Neural crest cell (in vitro differentiated cells): ENCODE data around the gene ATP5PB. TPM values are rescaled to one million over a fixed set of nuclear protein-coding genes. Genes with fewer than 3 reads are reported as not detected.

ENCODE experiments used
- DNase-seq: peaks from one replicate; pipeline ENCODE4 v3.0.0; 2021; ENCODE audit warnings: low read depth, mixed read lengths, low spot score
- H3K27ac Mint-ChIP-seq: one replicate; pipeline ENCODE4 v1.8.0; 2021; ENCODE audit warnings: mild to moderate bottlenecking, mixed read lengths; ENCODE audit not compliant: unreplicated experiment
- H3K27me3 Mint-ChIP-seq: 2 replicates; pipeline ENCODE4 v1.8.0; 2021; ENCODE audit warnings: low read depth, mild to moderate bottlenecking, mixed read lengths
- H3K36me3 Mint-ChIP-seq: 2 replicates; pipeline ENCODE4 v1.8.0; 2021; ENCODE audit warnings: low read depth, mild to moderate bottlenecking, mixed read lengths
- H3K4me1 Mint-ChIP-seq: 2 replicates; pipeline ENCODE4 v1.8.0; 2021; ENCODE audit warnings: mixed read lengths
- H3K4me3 Mint-ChIP-seq: one replicate; pipeline ENCODE4 v1.8.0; 2021; ENCODE audit warnings: mild to moderate bottlenecking, mixed read lengths
- H3K9me3 Mint-ChIP-seq: 2 replicates; pipeline ENCODE4 v1.8.0; 2021; ENCODE audit warnings: mixed read lengths
- total RNA-seq: library from RNA; stranded (reverse); gene quantifications from 2 replicates; pipeline ENCODE4 v1.2.1, GENCODE V29; 2021
- TF ChIP-seq, protein P1 (sequence below): fragments of 200-600 bp; sonication (generic); conservative IDR thresholded peaks from 2 replicates; pipeline ENCODE4 v1.5.0; 2021; ENCODE audit warnings: antibody characterized with exemption, mild to moderate bottlenecking

ATP5PB gene
- total RNA-seq, 1 donor from 2014 or later = 240 TPM

GRCh38 chr1:111441573-111442192, 7.6 kb upstream of the ATP5PB start:
- Mint-ChIP-seq H3K4me3 (no peak overlapping the region), H3K4me1 (peaks cover 5% of the 10 kb centered on the region), H3K27ac (no peak overlapping the region), H3K27me3 (no peaks in the 10 kb centered on the region), H3K36me3 (peaks cover 25% of the 10 kb centered on the region), H3K9me3 (no peaks in the 10 kb centered on the region)
- DNase-seq = peak; percentile 32
- TF ChIP-seq, protein P1, sequence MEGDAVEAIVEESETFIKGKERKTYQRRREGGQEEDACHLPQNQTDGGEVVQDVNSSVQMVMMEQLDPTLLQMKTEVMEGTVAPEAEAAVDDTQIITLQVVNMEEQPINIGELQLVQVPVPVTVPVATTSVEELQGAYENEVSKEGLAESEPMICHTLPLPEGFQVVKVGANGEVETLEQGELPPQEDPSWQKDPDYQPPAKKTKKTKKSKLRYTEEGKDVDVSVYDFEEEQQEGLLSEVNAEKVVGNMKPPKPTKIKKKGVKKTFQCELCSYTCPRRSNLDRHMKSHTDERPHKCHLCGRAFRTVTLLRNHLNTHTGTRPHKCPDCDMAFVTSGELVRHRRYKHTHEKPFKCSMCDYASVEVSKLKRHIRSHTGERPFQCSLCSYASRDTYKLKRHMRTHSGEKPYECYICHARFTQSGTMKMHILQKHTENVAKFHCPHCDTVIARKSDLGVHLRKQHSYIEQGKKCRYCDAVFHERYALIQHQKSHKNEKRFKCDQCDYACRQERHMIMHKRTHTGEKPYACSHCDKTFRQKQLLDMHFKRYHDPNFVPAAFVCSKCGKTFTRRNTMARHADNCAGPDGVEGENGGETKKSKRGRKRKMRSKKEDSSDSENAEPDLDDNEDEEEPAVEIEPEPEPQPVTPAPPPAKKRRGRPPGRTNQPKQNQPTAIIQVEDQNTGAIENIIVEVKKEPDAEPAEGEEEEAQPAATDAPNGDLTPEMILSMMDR = peak; percentile 65

DNA sequence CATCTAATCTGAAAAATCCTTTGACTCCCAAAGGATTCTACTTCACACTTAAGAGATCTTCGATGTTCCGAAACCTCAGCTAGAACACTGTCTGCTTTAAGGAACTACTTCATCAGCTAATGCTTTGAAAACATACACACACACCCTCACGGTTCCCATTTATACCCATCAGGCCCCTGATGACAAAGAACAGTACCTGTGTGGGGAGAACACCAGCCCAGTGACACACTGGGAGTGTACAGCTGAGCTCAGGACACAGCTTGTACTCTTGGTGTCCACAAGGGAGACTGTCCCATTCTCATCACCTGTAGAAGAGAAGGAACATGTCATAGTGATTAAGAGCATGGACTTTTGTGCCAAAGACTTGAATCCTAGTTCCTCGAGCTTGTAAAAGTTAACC, 6.8 kb upstream of the ATP5PB start:
- no peak overlapping the region for H3K27ac Mint-ChIP-seq
- no peak for DNase-seq
- H3K4me3 Mint-ChIP-seq = no peak overlapping the region
- peaks cover 11% of the 10 kb centered on the region for H3K4me1 Mint-ChIP-seq
- TF ChIP-seq, protein P1 = no peak
- H3K9me3 Mint-ChIP-seq = no peaks in the 10 kb centered on the region
- peaks cover 26% of the 10 kb centered on the region for H3K36me3 Mint-ChIP-seq
- H3K27me3 Mint-ChIP-seq = no peaks in the 10 kb centered on the region

- no peak for DNase-seq
- H3K36me3 Mint-ChIP-seq = peaks cover 24% of the 10 kb centered on the region
Measured at GRCh38 chr1:111444031-111444430, 5.2 kb upstream of the ATP5PB start.

GRCh38 chr1:111446546-111446945, 2.7 kb upstream of the ATP5PB start:
- Mint-ChIP-seq H3K4me3 (peak overlapping the region; percentile 78), H3K36me3 (peaks cover 19% of the 10 kb centered on the region), H3K9me3 (no peaks in the 10 kb centered on the region), H3K27ac (peak overlapping the region; percentile 12), H3K4me1 (peaks cover 44% of the 10 kb centered on the region), H3K27me3 (no peaks in the 10 kb centered on the region)
- TF ChIP-seq, protein P1 = no peak
- no peak for DNase-seq

More at GRCh38 chr1:111444031-111444430, 5.2 kb upstream of the ATP5PB start:
- Mint-ChIP-seq H3K27ac (no peak overlapping the region), H3K4me3 (peak overlapping the region; percentile 12), H3K9me3 (no peaks in the 10 kb centered on the region), H3K27me3 (no peaks in the 10 kb centered on the region), H3K4me1 (peaks cover 24% of the 10 kb centered on the region)
- TF ChIP-seq, protein P1 = no peak

DNA sequence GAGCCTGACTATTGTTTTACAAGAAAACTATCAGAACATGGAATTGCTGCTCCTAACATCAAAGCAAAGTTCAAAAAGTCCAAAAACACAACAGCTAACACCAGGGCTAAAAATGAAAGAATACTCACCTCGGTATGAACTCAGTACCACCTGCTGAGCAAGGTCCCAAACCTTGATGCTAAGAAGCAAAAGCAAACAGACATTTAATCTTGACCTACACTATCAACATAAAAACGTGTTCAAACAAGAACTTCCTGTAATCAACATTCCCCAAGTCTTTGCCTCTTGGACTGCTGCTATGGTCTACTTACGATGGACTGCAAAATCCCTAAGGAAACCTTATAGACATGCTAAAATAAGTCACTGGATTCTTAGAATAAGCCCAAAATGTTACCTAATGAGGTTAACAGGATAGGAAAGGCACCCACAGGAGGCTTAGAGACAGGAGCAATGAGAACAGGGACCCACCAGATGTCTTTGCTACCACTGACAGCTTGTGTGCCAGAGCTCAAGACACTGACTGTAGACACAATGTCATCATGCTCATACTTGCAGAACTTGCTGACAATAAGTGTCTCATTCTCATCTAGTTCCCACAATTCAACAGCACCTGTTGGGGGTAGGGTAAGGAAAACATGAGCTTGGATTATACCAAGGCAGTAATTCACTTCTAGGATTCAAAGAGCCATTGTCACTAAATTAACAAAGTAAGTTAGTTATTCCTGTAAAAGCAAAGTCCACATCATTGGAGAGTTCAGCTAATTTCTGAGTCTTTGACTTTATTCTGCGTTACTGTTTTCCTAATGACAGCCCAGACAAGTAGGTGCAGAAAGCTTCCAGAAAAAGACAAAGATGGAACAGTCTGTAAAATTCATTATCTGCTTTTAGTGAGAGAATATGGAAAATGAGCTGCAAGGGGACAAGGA, 2.0 kb upstream of the ATP5PB start:
- Mint-ChIP-seq H3K4me3 (peak overlapping the region; percentile 100), H3K36me3 (peaks cover 19% of the 10 kb centered on the region), H3K27ac (peak overlapping the region; percentile 12), H3K4me1 (peaks cover 51% of the 10 kb centered on the region), H3K9me3 (no peaks in the 10 kb centered on the region), H3K27me3 (no peaks in the 10 kb centered on the region)
- DNase-seq = no peak
- TF ChIP-seq, protein P1 = no peak
